Activated T-cell treated with anti-CD3 and anti-CD28 coated beads, Interleukin-2, amount 50 U/mL, for 1 hour (primary cell): ENCODE results near the gene SPRED2.

Experiments used
- DNase-seq: peaks from one replicate; pipeline ENCODE4 v3.0.0-alpha.2; 2020

SPRED2 gene

GRCh38 chr2:65300134-65300760 is 132.2 kb downstream of the SPRED2 start:
- DNase-seq = no peak

- no peak for DNase-seq
Measured at GRCh38 chr2:65299246-65299645, 133.2 kb downstream of the SPRED2 start.

- no peak for DNase-seq
Measured at GRCh38 chr2:65298089-65298488, 134.3 kb downstream of the SPRED2 start.

- no peak for DNase-seq
Measured at GRCh38 chr2:65297544-65297943, 134.9 kb downstream of the SPRED2 start.

- no peak for DNase-seq
Measured at GRCh38 chr2:65296971-65297370, 135.4 kb downstream of the SPRED2 start.

GRCh38 chr2:65294701-65295100 is 137.7 kb downstream of the SPRED2 start:
- no peak for DNase-seq

- DNase-seq = no peak
Measured at GRCh38 chr2:65294136-65294535, 138.3 kb downstream of the SPRED2 start.

- no peak for DNase-seq
Measured at GRCh38 chr2:65293376-65293775, 139.0 kb downstream of the SPRED2 start.

GRCh38 chr2:65292461-65293011 is 139.9 kb downstream of the SPRED2 start:
- no peak for DNase-seq

GRCh38 chr2:65292106-65292400 is 140.3 kb downstream of the SPRED2 start:
- no peak for DNase-seq

- DNase-seq = no peak
Measured at GRCh38 chr2:65291216-65292105, 140.9 kb downstream of the SPRED2 start.

- no peak for DNase-seq
Measured at GRCh38 chr2:65287364-65287763, 145.0 kb downstream of the SPRED2 start.

GRCh38 chr2:65282477-65283053 is 149.8 kb downstream of the SPRED2 start:
- DNase-seq = no peak

- DNase-seq = no peak
Measured at GRCh38 chr2:65281627-65282351, 150.6 kb downstream of the SPRED2 start.

GRCh38 chr2:65279756-65280155 is 152.6 kb downstream of the SPRED2 start:
- DNase-seq = no peak

GRCh38 chr2:65278531-65278981 is 153.8 kb downstream of the SPRED2 start:
- no peak for DNase-seq

GRCh38 chr2:65277791-65278483 is 154.5 kb downstream of the SPRED2 start:
- DNase-seq = no peak

GRCh38 chr2:65277118-65277517 is 155.3 kb downstream of the SPRED2 start:
- no peak for DNase-seq

GRCh38 chr2:65276609-65277008 is 155.8 kb downstream of the SPRED2 start:
- DNase-seq = no peak

GRCh38 chr2:65275141-65275915 is 157.1 kb downstream of the SPRED2 start:
- DNase-seq = no peak

GRCh38 chr2:65273344-65273743 is 159.1 kb downstream of the SPRED2 start:
- no peak for DNase-seq

GRCh38 chr2:65268957-65269356 is 163.4 kb downstream of the SPRED2 start:
- no peak for DNase-seq
